OCI-LY3 (cell line): ENCODE measurements around the gene SSTR4.

Source experiments
- EZH2phosphoT487 ChIP-seq: fragments of 200-600 bp; shearing (Covaris generic); IDR thresholded peaks from 2 replicates; pipeline ENCODE4 v1.6.1; 2018; ENCODE audit warnings: antibody characterized with exemption, mixed run types, low read depth
- TF ChIP-seq, protein P1 (sequence below): fragments of 200-600, 300-600 bp; sonication (generic); IDR thresholded peaks from 2 replicates; pipeline ENCODE4 v1.5.1; 2014; ENCODE audit warnings: antibody characterized with exemption, low read length, low read depth

DNA sequence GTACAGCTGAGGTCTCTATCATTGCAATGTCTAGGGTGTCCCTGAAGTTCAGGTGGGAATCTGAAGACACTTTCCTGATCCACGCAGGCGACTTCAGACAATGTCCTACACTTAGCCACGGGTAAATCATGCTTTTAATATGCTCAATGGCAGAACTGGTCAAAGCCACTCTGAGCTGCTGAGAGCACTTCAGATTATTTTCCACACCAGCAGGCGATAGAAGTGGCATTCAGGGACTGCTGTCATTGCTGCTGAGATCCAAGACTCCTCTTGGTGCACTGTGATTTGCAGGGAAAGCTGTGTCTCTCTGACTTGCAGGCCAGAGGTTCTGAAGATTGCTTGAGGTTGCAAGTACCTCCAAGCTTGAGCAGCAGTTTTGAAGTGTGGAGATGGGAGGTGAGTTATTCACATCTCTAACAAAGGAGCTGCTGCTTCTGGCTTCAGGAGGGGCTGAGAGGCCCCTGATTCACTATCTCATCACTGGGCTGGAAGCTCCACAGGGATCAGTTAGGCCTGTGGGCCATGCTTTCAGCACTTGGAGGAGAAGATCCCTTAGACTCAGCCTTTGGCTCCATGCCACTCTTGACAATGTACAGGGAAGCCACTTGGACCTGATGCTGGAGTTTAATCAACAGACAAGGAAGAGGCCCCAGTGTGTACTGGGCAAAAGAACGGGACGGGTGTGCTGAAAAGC is 2.9 kb upstream of the SSTR4 start:
- TF ChIP-seq, protein P1, sequence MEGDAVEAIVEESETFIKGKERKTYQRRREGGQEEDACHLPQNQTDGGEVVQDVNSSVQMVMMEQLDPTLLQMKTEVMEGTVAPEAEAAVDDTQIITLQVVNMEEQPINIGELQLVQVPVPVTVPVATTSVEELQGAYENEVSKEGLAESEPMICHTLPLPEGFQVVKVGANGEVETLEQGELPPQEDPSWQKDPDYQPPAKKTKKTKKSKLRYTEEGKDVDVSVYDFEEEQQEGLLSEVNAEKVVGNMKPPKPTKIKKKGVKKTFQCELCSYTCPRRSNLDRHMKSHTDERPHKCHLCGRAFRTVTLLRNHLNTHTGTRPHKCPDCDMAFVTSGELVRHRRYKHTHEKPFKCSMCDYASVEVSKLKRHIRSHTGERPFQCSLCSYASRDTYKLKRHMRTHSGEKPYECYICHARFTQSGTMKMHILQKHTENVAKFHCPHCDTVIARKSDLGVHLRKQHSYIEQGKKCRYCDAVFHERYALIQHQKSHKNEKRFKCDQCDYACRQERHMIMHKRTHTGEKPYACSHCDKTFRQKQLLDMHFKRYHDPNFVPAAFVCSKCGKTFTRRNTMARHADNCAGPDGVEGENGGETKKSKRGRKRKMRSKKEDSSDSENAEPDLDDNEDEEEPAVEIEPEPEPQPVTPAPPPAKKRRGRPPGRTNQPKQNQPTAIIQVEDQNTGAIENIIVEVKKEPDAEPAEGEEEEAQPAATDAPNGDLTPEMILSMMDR = no peak
- no peak for TF ChIP-seq EZH2phosphoT487
